ENCODE data around the gene VSTM5.

VSTM5 gene

DNA sequence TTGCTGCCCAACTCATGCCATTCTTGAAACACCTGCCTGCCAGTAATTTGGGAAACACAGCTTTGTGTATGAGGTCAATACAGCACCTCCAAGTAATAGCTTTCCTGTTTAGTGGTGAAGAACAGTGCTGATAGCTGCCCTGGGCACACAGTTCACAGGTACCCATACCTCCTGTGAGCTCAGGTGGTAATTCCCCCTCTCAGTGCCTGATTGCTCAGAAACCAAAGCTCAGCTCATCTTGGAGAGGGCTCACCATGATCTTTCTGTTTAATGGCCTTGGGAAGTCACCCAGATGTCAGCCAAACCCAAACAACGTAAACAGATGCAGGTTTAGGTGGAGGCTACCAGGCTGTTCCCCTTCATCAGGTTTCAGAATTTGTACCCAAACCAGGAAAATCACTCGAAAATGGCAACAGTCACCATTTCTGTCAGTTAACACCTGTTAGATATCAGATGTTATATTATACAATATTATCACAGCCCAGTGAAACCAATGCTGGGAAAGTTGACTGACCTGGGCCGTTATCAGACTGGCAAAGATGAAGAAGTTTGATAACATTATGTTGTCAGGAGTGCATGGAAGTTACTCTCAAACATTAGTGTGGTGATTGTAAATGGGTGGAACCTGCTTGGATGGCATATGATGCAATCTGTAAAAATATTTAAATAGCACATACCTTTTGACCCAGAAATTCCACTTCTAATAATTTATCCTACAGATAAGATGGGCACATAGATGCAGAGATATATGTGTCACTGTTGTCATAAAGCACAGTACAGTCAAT lies 18.9 kb downstream of the VSTM5 start:
- no peaks in the 10 kb centered on the region for H3K9me2 ChIP-seq (replicated peaks; ENCODE audit: control insufficient read depth, low read length)
- no peak overlapping the region for H3K4me3 ChIP-seq (ENCODE audit: low read length)
- no peaks in the 10 kb centered on the region for H3F3A ChIP-seq (ENCODE audit: control insufficient read depth, insufficient read depth)
- no peaks in the 10 kb centered on the region for H3K4me1 ChIP-seq (ENCODE audit: control insufficient read depth, low read length)
- no peaks in the 10 kb centered on the region for H3K79me2 ChIP-seq (ENCODE audit: control insufficient read depth, low read length)
- no peaks in the 10 kb centered on the region for H3K9me3 ChIP-seq (ENCODE audit: control insufficient read depth, insufficient read depth, low read length)
- H3K4me2 ChIP-seq (ENCODE audit: low read length): no peak overlapping the region
- TF ChIP-seq CTCF (IDR thresholded peaks at IDR 0.05; ENCODE audit: low read depth, low read length, poor library complexity, severe bottlenecking): no peak
- TF ChIP-seq EZH2phosphoT487 (IDR thresholded peaks at IDR 0.05; ENCODE audit: borderline replicate concordance, low read length): no peak
- H4K20me1 ChIP-seq (ENCODE audit: control insufficient read depth, insufficient read depth, low read depth, low read length): no peaks in the 10 kb centered on the region
- H3K27me3 ChIP-seq (ENCODE audit: control insufficient read depth, low read length): peaks cover 3% of the 10 kb centered on the region
- no peaks in the 10 kb centered on the region for H3K36me3 ChIP-seq (ENCODE audit: control insufficient read depth, low read length)
- no peak overlapping the region for H3K27ac ChIP-seq (ENCODE audit: low read depth, low read length)

DNA sequence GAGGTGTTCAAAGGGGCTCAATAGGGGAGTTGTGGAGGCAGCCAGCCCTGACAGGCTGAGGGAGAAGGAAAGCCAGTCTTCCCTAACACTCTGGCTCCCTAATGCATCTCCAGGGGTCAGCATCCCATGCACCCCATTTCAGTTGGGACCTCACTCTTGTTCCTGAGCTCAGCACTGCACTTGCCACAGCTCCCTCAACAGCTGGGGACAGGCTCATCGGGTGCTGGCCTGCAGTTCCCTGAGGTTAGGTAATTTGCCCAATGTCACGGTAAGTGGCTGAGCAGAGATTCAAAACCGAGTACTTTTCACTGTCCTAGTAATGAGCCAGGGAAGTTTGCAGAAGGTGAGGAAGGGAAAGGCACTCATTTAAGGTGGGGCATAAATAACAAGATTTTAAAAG lies 20.8 kb downstream of the VSTM5 start:
- Histone ChIP-seq H3K4me3 (ENCODE audit: low read length) (no peak overlapping the region), H4K20me1 (ENCODE audit: control insufficient read depth, insufficient read depth, low read depth, low read length) (no peaks in the 10 kb centered on the region), H3K9me3 (ENCODE audit: control insufficient read depth, insufficient read depth, low read length) (no peaks in the 10 kb centered on the region), H3K9me2 (replicated peaks; ENCODE audit: control insufficient read depth, low read length) (no peaks in the 10 kb centered on the region), H3F3A (ENCODE audit: control insufficient read depth, insufficient read depth) (no peaks in the 10 kb centered on the region), H3K36me3 (ENCODE audit: control insufficient read depth, low read length) (no peaks in the 10 kb centered on the region), H3K4me2 (ENCODE audit: low read length) (no peak overlapping the region), H3K27me3 (ENCODE audit: control insufficient read depth, low read length) (peaks cover 3% of the 10 kb centered on the region), H3K27ac (ENCODE audit: low read depth, low read length) (no peak overlapping the region), H3K4me1 (ENCODE audit: control insufficient read depth, low read length) (no peaks in the 10 kb centered on the region), H3K79me2 (ENCODE audit: control insufficient read depth, low read length) (no peaks in the 10 kb centered on the region)
- TF ChIP-seq CTCF (IDR thresholded peaks at IDR 0.05; ENCODE audit: low read depth, low read length, poor library complexity, severe bottlenecking) (no peak), EZH2phosphoT487 (IDR thresholded peaks at IDR 0.05; ENCODE audit: borderline replicate concordance, low read length) (no peak)

DNA sequence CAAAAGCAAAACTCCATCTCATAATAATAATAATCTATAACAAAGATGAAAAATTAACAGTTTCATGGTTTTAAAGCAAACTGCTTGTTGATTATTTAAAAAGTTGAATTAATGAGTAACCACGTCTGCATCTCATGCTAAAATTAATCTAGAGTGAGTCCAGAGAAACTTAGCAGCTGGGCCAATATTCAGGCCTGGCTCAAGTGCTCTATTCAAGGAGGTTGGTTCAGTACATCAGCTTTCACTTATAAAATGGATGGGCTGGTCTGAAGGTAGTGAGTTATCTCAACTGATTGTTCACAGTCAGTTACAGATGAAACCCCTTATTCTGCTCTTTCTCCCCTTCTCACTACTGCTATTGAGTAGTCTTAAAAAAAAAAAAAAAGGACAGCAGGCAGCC lies 23.1 kb downstream of the VSTM5 start:
- Histone ChIP-seq H4K20me1 (ENCODE audit: control insufficient read depth, insufficient read depth, low read depth, low read length) (no peaks in the 10 kb centered on the region), H3K27ac (ENCODE audit: low read depth, low read length) (no peak overlapping the region), H3F3A (ENCODE audit: control insufficient read depth, insufficient read depth) (no peaks in the 10 kb centered on the region), H3K9me3 (ENCODE audit: control insufficient read depth, insufficient read depth, low read length) (no peaks in the 10 kb centered on the region), H3K79me2 (ENCODE audit: control insufficient read depth, low read length) (no peaks in the 10 kb centered on the region), H3K4me2 (ENCODE audit: low read length) (no peak overlapping the region), H3K36me3 (ENCODE audit: control insufficient read depth, low read length) (no peaks in the 10 kb centered on the region), H3K4me3 (ENCODE audit: low read length) (no peak overlapping the region), H3K9me2 (replicated peaks; ENCODE audit: control insufficient read depth, low read length) (no peaks in the 10 kb centered on the region), H3K27me3 (ENCODE audit: control insufficient read depth, low read length) (no peaks in the 10 kb centered on the region; the same call in 1 of the 2 replicates), H3K4me1 (ENCODE audit: control insufficient read depth, low read length) (no peaks in the 10 kb centered on the region)
- TF ChIP-seq EZH2phosphoT487 (IDR thresholded peaks at IDR 0.05; ENCODE audit: borderline replicate concordance, low read length): no peak
- TF ChIP-seq CTCF (IDR thresholded peaks at IDR 0.05; ENCODE audit: low read depth, low read length, poor library complexity, severe bottlenecking): no peak

Measured in DOHH2 (cell line).